HCT116 (cell line): ENCODE measurements around the gene MAP4K4. TPM values are rescaled to one million over a fixed set of nuclear protein-coding genes. Genes with fewer than 3 reads are reported as not detected.

ENCODE experiments used
- ATAC-seq: fragments of 200-7000 bp; cut with Tn5 transposase; 2 replicates; pipeline ENCODE4 v1.9.1; 2020; ENCODE audit warnings: mild to moderate bottlenecking, moderate library complexity
- BruUV-seq: library from RNA; stranded (reverse); fragments of 400-500 nt; replicated peaks from 2 replicates; lab custom pipeline; 2021; lab: Mats Ljungman, UMichigan
- CTCF ChIA-PET: fragments of 300-600 bp; sonication (Branson Sonifier 250); formaldehyde crosslinking; loops from one replicate; lab custom pipeline; 2021; ENCODE audit warnings: antibody characterized with exemption; lab: Charles Lee
- POLR2A ChIA-PET: fragments of 300-600, 350-600 bp; sonication (Branson Sonifier 250); formaldehyde crosslinking; loops from one replicate; lab custom pipeline; 2021; ENCODE audit warnings: antibody characterized with exemption; lab: Charles Lee
- RAD21 ChIA-PET, 2 experiments: fragments of 300-600 bp; sonication (Branson Sonifier 250); formaldehyde crosslinking; loops; one replicate each; lab custom pipeline; 2023; ENCODE audit warnings: low total read pairs in 2 of 2; ENCODE audit not compliant: uncharacterized antibody in 2 of 2, unreplicated experiment in 2 of 2, low non-redundant PET in 1 of 2; lab: Charles Lee
- DNase-seq: peaks from one replicate; pipeline ENCODE4 v3.0.0-alpha.2; 2010; ENCODE audit warnings: low read depth, low spot score
- H2AFZ ChIP-seq: fragments of 200-600 bp; shearing (Covaris generic), sonication (generic); 2 replicates; pipeline ENCODE4 v1.6.1; 2017; ENCODE audit warnings: low read depth, mixed run types, mixed read lengths, antibody characterized with exemption, low read length; ENCODE audit not compliant: poor library complexity, severe bottlenecking
- H3K27ac ChIP-seq: 2 replicates; pipeline ENCODE4 v1.5.1; 2012; ENCODE audit warnings: low read depth, low read length
- H3K27me3 ChIP-seq: fragments of 200-600 bp; sonication (generic); 2 replicates; pipeline ENCODE4 v1.6.1; 2016; ENCODE audit warnings: mixed run types, low read length, mixed read lengths; ENCODE audit not compliant: insufficient read depth
- H3K36me3 ChIP-seq, 2 experiments: fragments of 200-500 bp in 1 of 2; fragments of 200-600 bp in 1 of 2; sonication (Bioruptor generic) in 1 of 2; sonication (generic) in 1 of 2; 2 replicates each; pipeline versions ENCODE4 v1.5.1 to v1.6.1; 2014 to 2016; ENCODE audit warnings: low read length in 2 of 2, inconsistent platforms in 1 of 2, mixed read lengths in 1 of 2, mixed run types in 1 of 2; ENCODE audit not compliant: insufficient read depth in 2 of 2, control insufficient read depth in 1 of 2
- H3K4me1 ChIP-seq, 2 experiments: fragments of 200-600 bp in 1 of 2; sonication (generic) in 1 of 2; 2 replicates each; pipeline versions ENCODE4 v1.5.1 to v1.6.1; 2012 to 2017; ENCODE audit warnings: low read length in 2 of 2, inconsistent platforms in 1 of 2, mild to moderate bottlenecking in 1 of 2, mixed read lengths in 1 of 2, mixed run types in 1 of 2, moderate library complexity in 1 of 2; ENCODE audit not compliant: insufficient read depth in 2 of 2, control insufficient read depth in 1 of 2
- H3K4me2 ChIP-seq: fragments of 200-600 bp; sonication (generic); 2 replicates; pipeline ENCODE4 v1.6.1; 2017; ENCODE audit warnings: mixed run types, low read length, mixed read lengths
- H3K4me3 ChIP-seq, 2 experiments: fragments of 200-600 bp in 1 of 2; sonication (generic) in 1 of 2; replicated peaks in 1 of 2; 2 replicates each; pipeline ENCODE4 v1.5.1; 2011 to 2016; ENCODE audit warnings: low read length in 2 of 2, control low read depth in 1 of 2, low read depth in 1 of 2, mild to moderate bottlenecking in 1 of 2, mixed read lengths in 1 of 2, mixed run types in 1 of 2
- H3K79me2 ChIP-seq: fragments of 200-600 bp; sonication (generic); 2 replicates; pipeline ENCODE4 v1.6.1; 2017; ENCODE audit warnings: mild to moderate bottlenecking, mixed run types, low read length, moderate library complexity, mixed read lengths; ENCODE audit not compliant: insufficient read depth
- H3K9ac ChIP-seq: fragments of 200-600 bp; sonication (generic); 2 replicates; pipeline ENCODE4 v1.6.1; 2016; ENCODE audit warnings: low read length, mixed read lengths
- H3K9me2 ChIP-seq: fragments of 200-600 bp; sonication (generic), shearing (Covaris generic); 2 replicates; pipeline ENCODE4 v1.6.1; 2017; ENCODE audit warnings: mixed run types, mild to moderate bottlenecking, moderate library complexity; ENCODE audit not compliant: insufficient read depth
- H3K9me3 ChIP-seq, 2 experiments: fragments of 200-500 bp in 1 of 2; fragments of 200-600 bp in 1 of 2; sonication (Bioruptor generic) in 1 of 2; sonication (generic) in 1 of 2; 2 replicates each; pipeline ENCODE4 v1.6.1; 2014 to 2017; ENCODE audit warnings: low read length in 2 of 2, mixed read lengths in 2 of 2, inconsistent platforms in 1 of 2, low read depth in 1 of 2, mild to moderate bottlenecking in 1 of 2, mixed run types in 1 of 2, moderate library complexity in 1 of 2; ENCODE audit not compliant: control insufficient read depth in 1 of 2, insufficient read depth in 1 of 2
- H4K20me1 ChIP-seq: fragments of 200-600 bp; sonication (generic), shearing (Covaris generic); 2 replicates; pipeline ENCODE4 v1.6.1; 2017; ENCODE audit warnings: mixed run types, mild to moderate bottlenecking, moderate library complexity; ENCODE audit not compliant: insufficient read depth
- EZH2 ChIP-seq: fragments of 200-600 bp; sonication (generic); IDR thresholded peaks from 2 replicates; pipeline ENCODE4 v1.6.1; 2017; ENCODE audit warnings: antibody characterized with exemption, mixed run types
- POLR2A ChIP-seq: IDR thresholded peaks from 2 replicates; pipeline ENCODE4 v1.7.0; 2011; ENCODE audit warnings: borderline replicate concordance; ENCODE audit not compliant: insufficient read depth, insufficient read length; ENCODE audit errors: extremely low read depth
- SIN3A ChIP-seq: IDR thresholded peaks from 2 replicates; pipeline ENCODE4 v1.6.1; 2012; ENCODE audit warnings: low read depth
- SRF ChIP-seq: IDR thresholded peaks from 2 replicates; pipeline ENCODE4 v1.6.1; 2012; ENCODE audit warnings: low read depth
- TCF7L2 ChIP-seq: IDR thresholded peaks from 2 replicates; pipeline ENCODE4 v1.7.0; 2011; ENCODE audit warnings: borderline replicate concordance, inconsistent platforms; ENCODE audit not compliant: insufficient read depth, insufficient read length; ENCODE audit errors: extremely low read depth
- YY1 ChIP-seq: IDR thresholded peaks from 2 replicates; pipeline ENCODE4 v1.6.1; 2011; ENCODE audit warnings: low read length, low read depth, moderate library complexity, mild to moderate bottlenecking; ENCODE audit not compliant: insufficient replicate concordance; ENCODE audit errors: extremely low read depth
- intact Hi-C: fragments of 100-400 bp; cut with micrococcal nuclease; formaldehyde crosslinking; loops from 2 replicates; pipeline ENCODE4 v1.10.0; 2022
- total RNA-seq: library from RNA; stranded (reverse); gene quantifications from one replicate; pipeline ENCODE4 v1.2.1, GENCODE V29; 2021; ENCODE audit not compliant: unreplicated experiment
- TF ChIP-seq, protein P1 (sequence below): IDR thresholded peaks from 2 replicates; pipeline ENCODE4 v1.6.1; 2012
- TF ChIP-seq, protein P2 (sequence below): IDR thresholded peaks from 2 replicates; pipeline ENCODE4 v1.6.1; 2011; ENCODE audit warnings: mild to moderate bottlenecking, low read length, moderate library complexity; ENCODE audit not compliant: insufficient replicate concordance; ENCODE audit errors: extremely low read depth
- TF ChIP-seq, protein P3 (sequence below): IDR thresholded peaks from 2 replicates; pipeline ENCODE4 v1.6.1; 2012; ENCODE audit warnings: low read depth

The MAP4K4 gene
- total RNA-seq, 1 experiment from 2014 or later: 62.3 TPM

DNA sequence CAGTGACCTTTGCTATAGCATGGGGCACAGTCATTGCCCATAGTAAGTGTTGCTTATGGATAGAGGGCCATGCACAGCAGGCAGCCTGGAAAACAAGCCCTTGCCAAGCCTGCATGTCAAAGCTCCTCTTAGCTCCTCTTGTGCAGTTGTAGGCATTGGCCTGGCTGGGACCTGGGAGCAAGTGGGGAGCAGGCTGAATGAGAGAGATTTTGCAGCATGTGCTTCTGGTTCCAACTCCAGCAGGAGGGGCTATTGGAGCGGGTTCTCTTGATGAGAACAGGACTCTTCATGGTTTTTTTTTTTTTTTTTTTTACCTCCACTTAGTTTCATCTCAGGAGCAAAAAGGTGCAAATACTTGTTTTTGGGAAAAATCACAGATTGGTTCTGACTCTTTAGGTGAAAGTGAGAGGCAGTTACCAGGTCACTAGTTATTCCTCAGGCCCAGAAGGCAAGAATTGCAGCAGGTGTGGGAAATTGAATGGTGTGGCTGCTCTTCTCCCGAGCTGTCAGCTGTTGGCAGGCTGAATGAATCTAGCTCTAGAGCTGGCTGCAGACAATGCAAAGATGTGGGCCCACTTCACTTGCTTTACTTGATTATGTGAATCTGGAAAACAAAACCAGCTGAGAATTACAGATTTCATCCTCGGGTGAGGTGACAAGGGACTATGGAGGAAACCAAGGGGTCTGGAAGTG, 95.9 kb downstream of the MAP4K4 start:
- Histone ChIP-seq H3K79me2 (peaks cover 48% of the 10 kb centered on the region), H4K20me1 (peaks cover 4% of the 10 kb centered on the region; the same call in 1 of the 2 replicates), H2AFZ (no peak overlapping the region), H3K4me2 (no peak overlapping the region), H3K27me3 (no peaks in the 10 kb centered on the region), H3K9ac (no peak overlapping the region), H3K36me3 (peaks cover 0 to 4% of the 10 kb centered on the region in 2 experiments; a peak in 1 of 4 replicates), H3K9me2 (no peaks in the 10 kb centered on the region), H3K4me1 (peaks cover 7 to 9% of the 10 kb centered on the region in 2 experiments; a peak in 3 of 4 replicates), H3K27ac (no peak overlapping the region), H3K9me3 (no peaks in the 10 kb centered on the region), H3K4me3 (no peak overlapping the region)
- POLR2A ChIA-PET: no interaction called here
- no TSS peak for BruUV-seq
- ATAC-seq (no peak), DNase-seq (no peak)
- intact Hi-C loops: no loop called here
- RAD21 ChIA-PET: no interaction called here
- CTCF ChIA-PET: interaction anchor here (0.7 kb wide), 1 partner anchor 15 kb away, joined by 3 read pairs; no protein-coding TSS in a partner anchor
- TF ChIP-seq, protein P1, sequence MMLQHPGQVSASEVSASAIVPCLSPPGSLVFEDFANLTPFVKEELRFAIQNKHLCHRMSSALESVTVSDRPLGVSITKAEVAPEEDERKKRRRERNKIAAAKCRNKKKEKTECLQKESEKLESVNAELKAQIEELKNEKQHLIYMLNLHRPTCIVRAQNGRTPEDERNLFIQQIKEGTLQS: no peak
- TF ChIP-seq TCF7L2 (no peak), YY1 (no peak), SIN3A (no peak), SRF (no peak), EZH2 (no peak), POLR2A (no peak)
- TF ChIP-seq, protein P2, sequence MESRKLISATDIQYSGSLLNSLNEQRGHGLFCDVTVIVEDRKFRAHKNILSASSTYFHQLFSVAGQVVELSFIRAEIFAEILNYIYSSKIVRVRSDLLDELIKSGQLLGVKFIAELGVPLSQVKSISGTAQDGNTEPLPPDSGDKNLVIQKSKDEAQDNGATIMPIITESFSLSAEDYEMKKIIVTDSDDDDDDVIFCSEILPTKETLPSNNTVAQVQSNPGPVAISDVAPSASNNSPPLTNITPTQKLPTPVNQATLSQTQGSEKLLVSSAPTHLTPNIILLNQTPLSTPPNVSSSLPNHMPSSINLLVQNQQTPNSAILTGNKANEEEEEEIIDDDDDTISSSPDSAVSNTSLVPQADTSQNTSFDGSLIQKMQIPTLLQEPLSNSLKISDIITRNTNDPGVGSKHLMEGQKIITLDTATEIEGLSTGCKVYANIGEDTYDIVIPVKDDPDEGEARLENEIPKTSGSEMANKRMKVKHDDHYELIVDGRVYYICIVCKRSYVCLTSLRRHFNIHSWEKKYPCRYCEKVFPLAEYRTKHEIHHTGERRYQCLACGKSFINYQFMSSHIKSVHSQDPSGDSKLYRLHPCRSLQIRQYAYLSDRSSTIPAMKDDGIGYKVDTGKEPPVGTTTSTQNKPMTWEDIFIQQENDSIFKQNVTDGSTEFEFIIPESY: no peak
- TF ChIP-seq, protein P3, sequence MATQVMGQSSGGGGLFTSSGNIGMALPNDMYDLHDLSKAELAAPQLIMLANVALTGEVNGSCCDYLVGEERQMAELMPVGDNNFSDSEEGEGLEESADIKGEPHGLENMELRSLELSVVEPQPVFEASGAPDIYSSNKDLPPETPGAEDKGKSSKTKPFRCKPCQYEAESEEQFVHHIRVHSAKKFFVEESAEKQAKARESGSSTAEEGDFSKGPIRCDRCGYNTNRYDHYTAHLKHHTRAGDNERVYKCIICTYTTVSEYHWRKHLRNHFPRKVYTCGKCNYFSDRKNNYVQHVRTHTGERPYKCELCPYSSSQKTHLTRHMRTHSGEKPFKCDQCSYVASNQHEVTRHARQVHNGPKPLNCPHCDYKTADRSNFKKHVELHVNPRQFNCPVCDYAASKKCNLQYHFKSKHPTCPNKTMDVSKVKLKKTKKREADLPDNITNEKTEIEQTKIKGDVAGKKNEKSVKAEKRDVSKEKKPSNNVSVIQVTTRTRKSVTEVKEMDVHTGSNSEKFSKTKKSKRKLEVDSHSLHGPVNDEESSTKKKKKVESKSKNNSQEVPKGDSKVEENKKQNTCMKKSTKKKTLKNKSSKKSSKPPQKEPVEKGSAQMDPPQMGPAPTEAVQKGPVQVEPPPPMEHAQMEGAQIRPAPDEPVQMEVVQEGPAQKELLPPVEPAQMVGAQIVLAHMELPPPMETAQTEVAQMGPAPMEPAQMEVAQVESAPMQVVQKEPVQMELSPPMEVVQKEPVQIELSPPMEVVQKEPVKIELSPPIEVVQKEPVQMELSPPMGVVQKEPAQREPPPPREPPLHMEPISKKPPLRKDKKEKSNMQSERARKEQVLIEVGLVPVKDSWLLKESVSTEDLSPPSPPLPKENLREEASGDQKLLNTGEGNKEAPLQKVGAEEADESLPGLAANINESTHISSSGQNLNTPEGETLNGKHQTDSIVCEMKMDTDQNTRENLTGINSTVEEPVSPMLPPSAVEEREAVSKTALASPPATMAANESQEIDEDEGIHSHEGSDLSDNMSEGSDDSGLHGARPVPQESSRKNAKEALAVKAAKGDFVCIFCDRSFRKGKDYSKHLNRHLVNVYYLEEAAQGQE: no peak
